HUDEP-2 (cell line): Measurements from ENCODE around the gene CYBA.

Source experiments
- DNase-seq, 76 experiments: peaks; one replicate each; lab custom pipeline; 2025; ENCODE audit not compliant: unreplicated experiment in 76 of 76; lab: John Stamatoyannopoulos, UW

CYBA gene

GRCh38 chr16:88662843-88663606 lies 12.2 kb upstream of the CYBA start, which contains the start of gene MVD:
Gene MVD, minus strand, starts transcription at chr16:88663091. Its CDS starts 11 bp downstream, at chr16:88663080.
- peak in 75 of 76 experiments; percentile 34 to 97 (median 94) for DNase-seq

- DNase-seq: no peak
These were observed 11.5 kb upstream of the CYBA start for GRCh38 chr16:88662222-88662842.

DNA sequence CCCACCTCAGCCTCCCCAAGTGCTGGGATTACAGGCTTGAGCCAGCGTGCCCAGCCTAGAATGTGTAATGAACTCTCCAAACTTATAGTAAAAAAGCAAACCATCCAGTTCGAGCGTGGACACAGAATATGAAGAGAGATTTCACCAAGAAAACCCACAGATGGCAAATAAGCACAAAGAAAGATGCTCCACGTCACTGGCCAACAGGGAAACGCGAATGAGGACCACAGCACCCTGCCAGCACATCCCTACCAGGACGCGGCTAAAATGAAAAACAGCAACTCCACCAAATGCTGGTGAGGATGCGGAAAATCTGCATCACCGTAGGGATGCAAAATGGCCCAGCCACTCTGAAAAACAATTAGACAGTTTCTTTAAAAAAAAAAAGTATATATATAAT lies 10.6 kb upstream of the CYBA start:
- no peak for DNase-seq

DNA sequence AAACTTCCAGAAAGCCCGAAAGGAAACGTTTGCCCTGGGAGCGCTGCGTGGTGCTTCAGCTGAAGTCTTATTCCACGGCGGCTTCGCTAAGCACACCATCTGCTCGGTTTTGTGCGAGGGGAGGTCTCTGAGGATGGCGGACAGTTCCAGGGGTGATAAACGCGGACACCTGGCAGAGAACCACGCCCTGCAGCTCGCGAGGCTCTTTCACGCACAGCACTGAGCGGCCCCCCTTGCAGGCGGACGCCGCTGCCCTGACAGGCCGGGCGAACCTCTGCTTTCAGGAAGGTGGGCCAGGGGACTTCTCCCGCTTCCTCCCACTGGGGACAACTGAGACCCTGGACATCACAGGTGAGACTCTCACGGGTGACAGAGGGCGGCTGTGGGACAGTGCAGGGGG lies 8.3 kb upstream of the CYBA start:
- DNase-seq: no peak

GRCh38 chr16:88658714-88659113 lies 7.9 kb upstream of the CYBA start:
- no peak for DNase-seq

- no peak for DNase-seq
These were observed 6.5 kb upstream of the CYBA start for GRCh38 chr16:88657371-88657770.

DNA sequence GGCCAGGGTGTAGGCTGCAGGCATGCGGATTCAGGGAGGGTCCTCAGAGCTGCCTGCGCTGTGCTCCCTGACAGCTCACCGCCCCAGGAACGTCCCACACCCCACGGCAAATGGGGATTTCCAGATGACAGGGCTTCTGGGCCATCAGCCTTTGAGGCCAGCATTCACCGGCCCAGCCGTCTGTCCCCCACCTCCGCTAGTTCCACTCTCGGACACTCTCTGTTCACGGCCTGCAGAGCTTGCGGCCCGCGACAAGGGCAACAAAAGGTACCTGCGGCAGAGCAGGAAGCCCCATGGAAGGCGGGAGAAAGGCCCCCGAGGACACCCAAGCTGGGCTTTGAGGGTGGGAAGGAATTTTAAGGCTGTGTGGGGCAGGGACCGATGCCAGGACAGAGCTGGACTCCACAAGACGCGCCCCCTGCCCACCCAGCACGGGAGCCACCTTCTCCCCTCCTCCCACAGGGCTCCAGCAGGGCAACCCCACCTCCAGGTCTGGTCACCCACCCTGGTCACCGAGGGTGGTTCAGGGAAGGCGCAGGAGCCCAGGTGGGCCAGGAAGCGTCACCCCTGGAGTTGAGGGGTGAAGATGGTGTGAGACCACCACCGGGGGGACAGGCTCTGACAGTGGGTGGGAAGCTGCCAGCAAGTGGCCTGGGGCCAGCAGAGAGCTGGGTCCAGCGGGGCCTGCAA lies 5.6 kb upstream of the CYBA start:
- DNase-seq: no peak

- no peak for DNase-seq
These were observed 5.0 kb upstream of the CYBA start for GRCh38 chr16:88655733-88656281.

DNA sequence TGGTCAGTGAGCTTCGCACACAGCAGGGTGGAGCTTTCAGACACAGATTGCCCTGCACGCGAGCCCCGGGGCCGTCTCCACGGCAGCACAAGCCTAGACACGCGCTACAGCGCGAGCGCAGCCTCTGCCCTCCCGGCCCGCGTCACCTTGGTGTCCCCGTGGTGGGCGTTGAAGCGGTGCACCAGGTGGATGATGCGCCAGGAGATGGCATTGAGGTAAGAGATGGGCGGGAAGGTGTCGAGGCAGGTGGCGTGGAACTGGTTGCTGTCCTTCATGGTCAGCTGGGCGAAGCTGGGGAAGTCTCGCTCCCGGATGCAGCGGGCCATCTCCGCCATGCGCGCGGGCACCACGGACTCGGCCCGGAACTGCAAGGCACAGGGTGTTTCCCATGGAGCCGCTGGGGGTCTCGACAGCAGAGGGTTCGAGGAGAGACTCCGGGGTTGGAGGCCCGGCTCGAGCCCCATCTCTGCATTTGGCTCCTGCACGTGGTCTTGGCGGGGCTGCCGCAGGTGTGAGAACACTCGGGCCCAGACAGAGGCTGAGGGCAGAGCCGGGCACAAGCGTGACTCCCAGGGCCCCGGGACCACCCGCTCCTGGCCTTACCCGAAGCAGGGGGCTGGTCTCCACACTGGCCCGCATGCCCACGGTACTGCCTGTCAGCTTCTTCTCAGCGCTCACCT lies 4.3 kb upstream of the CYBA start:
- no peak for DNase-seq

DNA sequence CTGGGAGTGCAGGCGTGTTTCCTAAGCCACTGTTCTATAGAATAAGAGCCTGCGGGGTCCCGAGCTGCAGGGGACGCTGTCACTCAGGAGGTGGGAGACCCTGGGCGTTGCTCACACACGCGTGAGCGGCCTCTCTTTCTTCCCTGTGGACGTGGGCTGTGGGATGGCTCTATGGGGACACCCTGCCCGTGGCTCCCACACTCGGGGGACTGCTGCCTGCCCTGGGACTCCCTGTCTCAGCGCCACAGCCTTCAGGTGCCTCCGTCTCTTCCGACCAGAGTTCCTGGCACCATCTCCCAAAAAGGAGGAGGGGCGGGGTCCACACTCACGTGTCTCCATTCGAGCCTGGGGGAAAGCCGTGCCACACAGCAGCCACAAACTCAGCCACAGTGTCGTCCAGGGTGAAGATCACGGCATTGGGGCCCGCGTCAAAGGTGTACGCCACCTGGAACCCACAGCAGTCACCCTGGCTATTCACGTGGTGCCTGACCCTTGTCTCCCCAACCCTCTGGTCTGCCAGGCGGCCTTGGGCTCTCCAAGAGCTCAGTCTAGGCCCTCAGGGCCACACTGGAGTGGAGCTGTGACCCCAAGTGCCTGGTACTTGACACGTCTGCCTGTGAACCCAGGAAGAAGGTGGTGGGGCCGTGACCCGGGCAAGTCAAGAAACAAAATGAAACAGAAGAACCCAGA lies 3.7 kb upstream of the CYBA start:
- DNase-seq: no peak

DNA sequence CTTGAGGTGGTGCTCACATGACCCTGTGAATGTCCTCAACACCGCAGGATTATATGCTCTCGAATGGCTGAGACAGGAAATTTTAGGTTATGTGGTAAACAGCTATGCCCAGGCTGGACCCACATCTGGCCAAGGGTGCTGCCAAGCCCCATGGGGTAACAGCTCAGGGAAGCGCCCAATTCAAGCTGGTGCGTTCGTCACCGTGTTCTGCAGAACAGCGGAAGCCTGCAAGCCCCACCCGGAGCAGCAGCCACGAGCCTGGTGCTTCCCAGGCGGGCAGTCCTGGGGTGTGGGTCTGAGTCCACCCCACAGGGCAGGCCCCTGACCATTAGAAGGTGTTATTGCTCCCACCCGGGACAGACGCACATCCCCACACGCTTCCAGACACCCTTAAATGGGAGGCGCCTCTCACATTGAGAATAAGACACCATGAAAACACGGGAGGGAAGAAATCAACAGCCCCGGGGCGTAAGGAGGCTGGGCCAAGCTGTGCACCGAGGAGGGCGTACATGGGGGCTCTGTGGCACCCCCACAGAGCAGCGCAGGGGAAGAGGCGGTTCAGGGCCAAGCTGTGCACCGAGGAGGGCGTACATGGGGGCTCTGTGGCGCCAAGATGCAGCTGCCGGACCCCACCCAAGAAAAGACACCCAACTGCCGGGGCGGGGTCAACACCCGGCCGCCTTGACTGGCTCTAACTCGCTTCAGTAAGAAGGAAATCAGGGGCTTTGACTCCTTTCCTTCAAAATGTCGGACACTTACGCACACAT lies 2.9 kb upstream of the CYBA start:
- DNase-seq: no peak

GRCh38 chr16:88653101-88653500 lies 2.2 kb upstream of the CYBA start:
- DNase-seq: no peak

DNA sequence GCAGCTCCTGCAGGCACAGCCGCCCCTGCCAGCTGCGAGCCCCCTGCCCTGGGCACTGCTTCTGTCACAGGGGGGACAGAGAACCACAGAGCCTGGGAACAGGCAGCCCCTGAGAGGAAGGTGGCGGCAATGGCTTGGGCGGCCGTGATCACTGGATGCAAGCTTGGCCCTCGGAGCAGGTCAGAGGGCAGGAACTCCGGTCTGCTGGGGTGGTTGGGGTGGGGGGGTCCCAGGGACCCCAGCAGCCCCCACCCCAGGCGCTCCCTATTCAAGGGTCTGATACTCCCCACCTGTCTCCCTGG lies 1.9 kb upstream of the CYBA start:
- DNase-seq: no peak

DNA sequence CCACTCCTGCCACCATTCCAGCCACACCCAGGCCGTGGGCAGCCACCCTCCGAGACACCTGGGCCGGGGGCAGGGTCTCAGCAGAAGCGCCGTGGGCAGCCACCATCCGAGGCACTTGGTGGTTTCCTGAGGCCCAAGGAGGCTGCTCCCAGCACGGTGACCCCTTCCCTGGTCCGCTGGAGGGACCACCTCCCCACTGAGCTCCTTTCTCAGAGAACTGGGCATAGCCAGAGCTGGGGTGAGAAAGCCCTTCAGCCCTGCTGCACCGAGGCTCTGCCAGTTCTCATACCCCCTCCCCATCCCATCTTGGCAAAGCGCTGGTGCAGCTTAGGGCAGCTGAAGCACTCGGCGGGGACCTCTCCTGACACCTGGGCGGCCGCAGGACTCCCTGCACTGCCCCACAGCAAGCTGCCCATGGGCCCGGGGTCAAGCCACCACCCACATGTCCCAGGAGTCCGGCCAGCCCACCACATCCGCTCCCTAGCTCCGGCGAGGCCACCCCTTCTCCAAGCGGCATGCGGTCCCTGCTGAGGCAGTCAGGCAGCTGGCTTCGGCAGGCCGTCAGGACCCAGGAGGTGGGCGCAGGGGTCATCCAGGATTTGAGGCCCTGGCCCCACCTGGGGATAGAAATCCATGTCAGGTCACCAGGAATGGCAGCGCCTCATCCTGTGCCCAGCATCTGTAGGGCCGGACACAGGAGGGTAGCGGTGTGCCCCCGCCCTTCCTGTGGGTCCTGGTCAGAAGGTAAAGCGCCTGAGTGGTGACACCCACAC lies 1.3 kb upstream of the CYBA start:
- no peak for DNase-seq

- peak in 4 of 76 experiments; percentile 11 to 29 (median 18) for DNase-seq
These were observed 579 bp upstream of the CYBA start for GRCh38 chr16:88651276-88651988.

- no peak for DNase-seq
These were observed 717 bp downstream of the CYBA start for GRCh38 chr16:88649924-88650748.

DNA sequence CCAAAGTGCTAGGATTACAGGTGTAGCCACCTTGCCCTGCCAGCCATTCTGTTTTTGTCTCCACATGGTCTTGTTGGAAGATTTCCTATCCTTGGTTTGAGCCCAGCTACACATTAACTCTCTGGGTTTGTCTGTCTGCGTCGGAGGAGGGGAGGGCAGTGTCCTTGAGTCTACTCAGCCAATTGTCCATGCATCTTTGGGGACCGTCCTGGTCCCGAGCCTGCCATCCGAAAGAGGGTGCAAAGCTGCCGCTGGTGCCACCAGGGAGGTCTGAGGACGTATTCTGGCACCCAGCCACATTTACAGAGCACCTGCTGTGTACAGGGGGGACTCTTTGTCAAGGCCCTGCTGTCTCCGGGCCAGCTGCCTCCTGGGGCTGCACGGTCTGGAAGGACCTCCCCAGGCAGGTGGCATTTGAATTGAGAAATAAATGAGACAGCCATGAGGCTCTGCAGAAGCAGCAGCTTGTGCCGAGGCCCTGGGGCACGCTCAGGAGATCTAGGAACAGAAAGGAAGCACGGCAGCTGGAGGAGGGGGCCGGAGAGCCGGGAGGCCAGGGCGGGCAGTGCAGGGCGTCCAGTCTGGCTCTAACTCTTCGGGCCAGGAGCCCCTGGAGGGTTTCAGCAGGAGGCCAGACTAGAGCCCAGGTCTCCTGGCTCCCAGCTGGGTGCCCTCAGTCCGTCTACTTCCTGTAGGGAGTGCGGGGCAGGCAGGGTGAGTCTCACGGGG lies 1.5 kb downstream of the CYBA start:
- no peak for DNase-seq
